IMR-90 (cell line): ENCODE data around the gene RPS13. TPM values are rescaled to one million over a fixed set of nuclear protein-coding genes. Genes with fewer than 3 reads are reported as not detected.
"Not testable (repeated sequence)": the region's sequence is repeated elsewhere in the genome, so short reads cannot be mapped to it uniquely, and the experiment has no call there.

Source experiments
- ATAC-seq: fragments of 200-7000 bp; cut with Tn5 transposase; 2 replicates; pipeline ENCODE4 v1.9.1; 2020; ENCODE audit warnings: low read depth, mild to moderate bottlenecking, moderate library complexity
- BruUV-seq: library from RNA; stranded (reverse); fragments of 400-500 nt; replicated peaks from 2 replicates; lab custom pipeline; 2021; lab: Mats Ljungman, UMichigan
- CTCF ChIA-PET: fragments of 300-600 bp; formaldehyde crosslinking; extraction: SDS; loops from one replicate; lab custom pipeline; 2021; ENCODE audit warnings: antibody characterized with exemption; lab: Yijun Ruan, JAX
- POLR2A ChIA-PET: fragments of 300-600 bp; sonication (Branson Sonifier 250); formaldehyde crosslinking; loops from one replicate; lab custom pipeline; 2022; ENCODE audit warnings: antibody characterized with exemption; ENCODE audit not compliant: unreplicated experiment; lab: Charles Lee
- DNase-seq: peaks from one replicate; pipeline ENCODE4 v3.0.0; 2013
- H2AFZ ChIP-seq: replicated peaks from 2 replicates; pipeline ENCODE3; 2013; ENCODE audit warnings: low read length, mild to moderate bottlenecking; ENCODE audit not compliant: poor library complexity
- H2AK5ac ChIP-seq: 2 replicates; pipeline ENCODE4 v1.6.1; 2013; ENCODE audit warnings: low read depth, low read length, inconsistent platforms
- H2AK9ac ChIP-seq: replicated peaks from 2 replicates; pipeline ENCODE3; 2013; ENCODE audit warnings: mild to moderate bottlenecking, low read depth, low read length, moderate library complexity; ENCODE audit not compliant: poor library complexity
- H2BK120ac ChIP-seq: 2 replicates; pipeline ENCODE4 v1.6.1; 2013; ENCODE audit warnings: low read depth, low read length, inconsistent platforms
- H2BK15ac ChIP-seq: 3 replicates; pipeline ENCODE4 v1.6.1; 2013; ENCODE audit warnings: low read depth, low read length, inconsistent platforms
- H2BK20ac ChIP-seq: 2 replicates; pipeline ENCODE4 v1.6.1; 2013; ENCODE audit warnings: low read depth, mild to moderate bottlenecking, inconsistent platforms, low read length, moderate library complexity
- H2BK5ac ChIP-seq: 2 replicates; pipeline ENCODE4 v1.6.1; 2013; ENCODE audit warnings: mild to moderate bottlenecking, low read depth, low read length, inconsistent platforms; ENCODE audit not compliant: poor library complexity, severe bottlenecking
- H3K14ac ChIP-seq: replicated peaks from 2 replicates; pipeline ENCODE4 v1.6.1; 2013; ENCODE audit warnings: low read depth, low read length, inconsistent platforms
- H3K18ac ChIP-seq: 2 replicates; pipeline ENCODE4 v1.6.1; 2013; ENCODE audit warnings: low read depth, low read length, control low read depth
- H3K23ac ChIP-seq: 2 replicates; pipeline ENCODE4 v1.6.1; 2013; ENCODE audit warnings: low read depth, low read length, inconsistent platforms
- H3K27ac ChIP-seq: 2 replicates; pipeline ENCODE4 v1.5.1; 2013; ENCODE audit warnings: mild to moderate bottlenecking, control low read depth, low read length; ENCODE audit not compliant: insufficient read depth
- H3K27me3 ChIP-seq: 2 replicates; pipeline ENCODE4 v1.6.1; 2013; ENCODE audit warnings: low read length; ENCODE audit not compliant: control insufficient read depth, insufficient read depth
- H3K36me3 ChIP-seq: 2 replicates; pipeline ENCODE4 v1.6.1; 2013; ENCODE audit warnings: low read length, mixed read lengths; ENCODE audit not compliant: control insufficient read depth, insufficient read depth
- H3K4ac ChIP-seq: 2 replicates; pipeline ENCODE4 v1.6.1; 2013; ENCODE audit warnings: low read depth, low read length, inconsistent platforms
- H3K4me1 ChIP-seq: 2 replicates; pipeline ENCODE4 v1.6.1; 2013; ENCODE audit warnings: low read length, mixed read lengths; ENCODE audit not compliant: control insufficient read depth, insufficient read depth
- H3K4me2 ChIP-seq: 2 replicates; pipeline ENCODE4 v1.6.1; 2013; ENCODE audit warnings: low read depth, mild to moderate bottlenecking, control low read depth, low read length, moderate library complexity
- H3K4me3 ChIP-seq: 2 replicates; pipeline ENCODE4 v1.5.1; 2013; ENCODE audit warnings: low read depth, mild to moderate bottlenecking, control low read depth, low read length, moderate library complexity; ENCODE audit not compliant: insufficient read depth
- H3K56ac ChIP-seq: 2 replicates; pipeline ENCODE4 v1.6.1; 2013; ENCODE audit warnings: low read length, inconsistent platforms; ENCODE audit not compliant: insufficient read depth; ENCODE audit errors: extremely low read depth
- H3K79me1 ChIP-seq, 2 experiments: 2 replicates each; pipeline ENCODE4 v1.6.1; 2013; ENCODE audit warnings: low read length in 2 of 2, inconsistent platforms in 1 of 2, low read depth in 1 of 2
- H3K9ac ChIP-seq: 2 replicates; pipeline ENCODE4 v1.6.1; 2013; ENCODE audit warnings: low read depth, low read length, control low read depth
- H3K9me1 ChIP-seq: 2 replicates; pipeline ENCODE4 v1.6.1; 2013; ENCODE audit warnings: low read length, inconsistent platforms; ENCODE audit not compliant: insufficient read depth
- H3K9me3 ChIP-seq: 2 replicates; pipeline ENCODE4 v1.6.1; 2013; ENCODE audit warnings: low read length; ENCODE audit not compliant: control insufficient read depth, insufficient read depth
- H4K20me1 ChIP-seq: 2 replicates; pipeline ENCODE4 v1.6.1; 2013; ENCODE audit warnings: low read length, inconsistent platforms; ENCODE audit not compliant: insufficient read depth
- H4K5ac ChIP-seq: 2 replicates; pipeline ENCODE4 v1.6.1; 2013; ENCODE audit warnings: mild to moderate bottlenecking, low read depth, low read length, control low read depth
- H4K8ac ChIP-seq, 2 experiments: 2 replicates each; pipeline ENCODE4 v1.6.1; 2013; ENCODE audit warnings: low read depth in 2 of 2, low read length in 2 of 2, control low read depth in 1 of 2, inconsistent platforms in 1 of 2
- H4K91ac ChIP-seq: 2 replicates; pipeline ENCODE4 v1.6.1; 2013; ENCODE audit warnings: low read depth, low read length, inconsistent platforms; ENCODE audit not compliant: insufficient read depth
- WGBS, 2 experiments: methylation state at CpG; one replicate each; pipeline versions ENCODE4 v1.1.5 to v1.1.7; 2013; ENCODE audit warnings: missing lambda C conversion rate in 2 of 2; ENCODE audit not compliant: insufficient read length in 1 of 2; ENCODE audit errors: extremely low coverage in 2 of 2; 5-methylcytosine and 5-hydroxymethylcytosine counted together
- dilution Hi-C: fragments of 300-500 bp; cut with HindIII; formaldehyde crosslinking; loops from one replicate; pipeline ENCODE4 v1.14.3; 2018; ENCODE audit warnings: low sequenced_read_pairs; ENCODE audit not compliant: unreplicated experiment
- in situ Hi-C: fragments of 300-500 bp; cut with MboI; formaldehyde crosslinking; loops from 3 replicates; pipeline ENCODE4 v1.14.3; 2019; ENCODE audit warnings: low sequenced_read_pairs, inconsistent platforms, mixed read lengths
- intact Hi-C: fragments of 100-400 bp; cut with micrococcal nuclease; formaldehyde crosslinking; loops from 2 replicates; pipeline ENCODE4 v1.10.0; 2022
- polyA plus RNA-seq, 3 experiments: library from polyadenylated mRNA; depleted of rRNA; stranded (reverse); fragments of >200 nt; gene quantifications; 2 replicates each; pipeline ENCODE4 v1.2.3, GENCODE V29; 2012; ENCODE audit warnings: low replicate concordance in 1 of 3
- total RNA-seq: library from RNA; depleted of rRNA; stranded (reverse); fragments of >200 nt; gene quantifications from 2 replicates; pipeline ENCODE4 v1.2.3, GENCODE V29; 2012

The RPS13 gene
- total and polyA plus RNA-seq, 2 of the 4 experiments (the other 2 are of a cell fraction), result 548 to 701 TPM

DNA sequence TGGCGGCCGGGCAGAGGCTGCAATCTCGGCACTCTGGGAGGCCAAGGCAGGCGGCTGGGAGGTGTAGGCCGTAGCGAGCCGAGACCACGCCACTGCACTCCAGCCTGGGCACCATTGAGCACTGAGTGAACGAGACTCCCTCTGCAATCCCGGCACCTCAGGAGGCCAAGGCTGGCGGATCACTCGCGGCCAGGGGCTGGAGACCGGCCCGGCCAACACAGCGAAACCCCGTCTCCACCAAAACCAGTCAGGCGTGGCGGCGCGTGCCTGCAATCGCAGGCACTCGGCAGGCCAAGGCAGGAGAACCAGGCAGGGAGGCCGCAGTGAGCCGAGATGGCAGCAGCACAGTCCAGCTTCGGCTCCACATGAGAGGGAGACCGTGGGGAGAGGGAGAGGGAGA is 26.3 kb downstream of the RPS13 start:
- H3K4me1 ChIP-seq, CTCF ChIA-PET, H3K4ac ChIP-seq, H3K9ac ChIP-seq, H3K79me1 ChIP-seq, H3K23ac ChIP-seq, H4K91ac ChIP-seq, H3K18ac ChIP-seq, H2AK9ac ChIP-seq, H4K5ac ChIP-seq, intact Hi-C loops, H3K4me3 ChIP-seq, DNase-seq, dilution Hi-C loops, H4K8ac ChIP-seq, H3K27me3 ChIP-seq, BruUV-seq, in situ Hi-C loops, H2BK5ac ChIP-seq, H3K9me1 ChIP-seq, H3K4me2 ChIP-seq, H3K14ac ChIP-seq, H3K56ac ChIP-seq, ATAC-seq, H2BK20ac ChIP-seq, H2BK15ac ChIP-seq, H3K36me3 ChIP-seq, H2AFZ ChIP-seq, H2BK120ac ChIP-seq, H3K9me3 ChIP-seq, H4K20me1 ChIP-seq, H3K27ac ChIP-seq, POLR2A ChIA-PET, H2AK5ac ChIP-seq: not testable (repeated sequence)
- WGBS, 2 experiments, result no CpG with 5 or more reads among the region's 27 CpGs

DNA sequence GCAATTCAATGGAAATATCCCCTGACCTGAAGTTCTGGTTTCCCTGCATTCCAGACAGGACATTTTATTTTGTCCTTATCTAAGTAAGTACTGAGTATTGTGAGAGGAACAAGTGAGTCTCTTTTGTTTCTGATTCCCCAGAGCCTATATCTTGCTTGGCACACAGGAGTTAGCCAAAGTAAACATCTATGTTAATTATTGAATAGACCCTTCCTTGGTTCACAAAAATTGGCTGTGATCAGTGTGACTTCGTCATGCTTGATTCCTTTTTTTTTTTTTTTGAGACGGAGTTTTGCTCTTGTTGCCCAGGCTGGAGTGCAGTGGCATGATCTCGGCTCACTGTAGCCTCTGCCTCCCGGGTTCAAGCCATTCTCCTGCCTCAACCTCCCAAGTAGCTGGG is 29.0 kb downstream of the RPS13 start:
- POLR2A ChIA-PET, dilution Hi-C loops: not testable (repeated sequence)

More for the DNA sequence above, 29.0 kb downstream of the RPS13 start:
- H3K9ac ChIP-seq, H3K56ac ChIP-seq, H3K14ac ChIP-seq, H3K9me1 ChIP-seq, intact Hi-C loops, in situ Hi-C loops, H2BK20ac ChIP-seq, H3K4me1 ChIP-seq, H4K20me1 ChIP-seq, H2BK15ac ChIP-seq, H3K23ac ChIP-seq, ATAC-seq, H2BK5ac ChIP-seq, H3K4me3 ChIP-seq, H3K27me3 ChIP-seq, H4K5ac ChIP-seq, H2BK120ac ChIP-seq, H3K79me1 ChIP-seq, H3K27ac ChIP-seq, H3K36me3 ChIP-seq, H2AK9ac ChIP-seq, H3K4ac ChIP-seq, CTCF ChIA-PET, H2AK5ac ChIP-seq, H4K91ac ChIP-seq, H3K18ac ChIP-seq, H4K8ac ChIP-seq, H3K4me2 ChIP-seq, H3K9me3 ChIP-seq, DNase-seq, H2AFZ ChIP-seq, BruUV-seq: not testable (repeated sequence)
- no CpG with 5 or more reads among the region's 4 CpGs for WGBS, 2 experiments
